Bone marrow (tissue), 2 donors: Measurements from ENCODE around the gene ADGRG7.

Experiments used
- DNase-seq, 2 donors: peaks; one replicate each; lab custom pipeline; 2025; lab: John Stamatoyannopoulos, UW

The ADGRG7 gene

GRCh38 chr3:100600181-100601042, 9.0 kb upstream of the ADGRG7 start:
- DNase-seq, result peak in 1 of 2 donors; percentile 31

- peak in 1 of 2 donors; percentile 89 for DNase-seq
Measured at GRCh38 chr3:100602506-100603444, 6.6 kb upstream of the ADGRG7 start.

GRCh38 chr3:100603469-100603868, 5.9 kb upstream of the ADGRG7 start:
- peak in 1 of 2 donors; percentile 35 for DNase-seq

GRCh38 chr3:100605358-100605757, 4.0 kb upstream of the ADGRG7 start:
- DNase-seq, result no peak

- DNase-seq, result no peak
Measured at GRCh38 chr3:100606894-100607512, 2.4 kb upstream of the ADGRG7 start.

- DNase-seq, result no peak
Measured at GRCh38 chr3:100609963-100610362, 562 bp downstream of the ADGRG7 start.

GRCh38 chr3:100611221-100611620, 1.8 kb downstream of the ADGRG7 start:
- DNase-seq, result no peak

GRCh38 chr3:100613721-100614390, 4.5 kb downstream of the ADGRG7 start:
- no peak for DNase-seq

- DNase-seq, result no peak
Measured at GRCh38 chr3:100614941-100615340, 5.5 kb downstream of the ADGRG7 start.

GRCh38 chr3:100615684-100616083, 6.3 kb downstream of the ADGRG7 start:
- DNase-seq, result no peak

- no peak for DNase-seq
Measured at GRCh38 chr3:100621251-100621650, 11.8 kb downstream of the ADGRG7 start.

GRCh38 chr3:100627491-100627890, 18.1 kb downstream of the ADGRG7 start:
- DNase-seq, result no peak

- peak in 1 of 2 donors; percentile 75 for DNase-seq
Measured at GRCh38 chr3:100629421-100630127, 20.2 kb downstream of the ADGRG7 start.

GRCh38 chr3:100630664-100631063, 21.3 kb downstream of the ADGRG7 start:
- no peak for DNase-seq

- no peak for DNase-seq
Measured at GRCh38 chr3:100631236-100631635, 21.8 kb downstream of the ADGRG7 start.

GRCh38 chr3:100634493-100635272, 25.3 kb downstream of the ADGRG7 start:
- DNase-seq, result peak; percentile 2 to 77

- DNase-seq, result no peak
Measured at GRCh38 chr3:100635273-100635701, 25.9 kb downstream of the ADGRG7 start.

- DNase-seq, result no peak
Measured at GRCh38 chr3:100637197-100637631, 27.8 kb downstream of the ADGRG7 start.

- DNase-seq, result no peak
Measured at GRCh38 chr3:100640633-100641032, 31.2 kb downstream of the ADGRG7 start.

GRCh38 chr3:100641471-100642032, 32.2 kb downstream of the ADGRG7 start:
- peak in 1 of 2 donors; percentile 35 for DNase-seq
